Left kidney (tissue), 2 donors: Measurements from ENCODE around the gene PEX7. TPM values are rescaled to one million over a fixed set of nuclear protein-coding genes. Genes with fewer than 3 reads are reported as not detected.
"Not testable (repeated sequence)": the region's sequence is repeated elsewhere in the genome, so short reads cannot be mapped to it uniquely, and the experiment has no call there.

ENCODE experiments used
- DNase-seq: peaks from one replicate; pipeline ENCODE4 v3.0.0-alpha.2; 2013
- polyA plus RNA-seq: library from polyadenylated mRNA; unstranded; fragments of 120-200 nt; gene quantifications from one replicate; pipeline ENCODE4 v1.2.1, GENCODE V29; 2013; ENCODE audit not compliant: insufficient read length

The PEX7 gene
- polyA plus RNA-seq, 1 donor: 12.0 TPM

GRCh38 chr6:136952714-136953260, 130.4 kb downstream of the PEX7 start:
- no peak for DNase-seq

DNA sequence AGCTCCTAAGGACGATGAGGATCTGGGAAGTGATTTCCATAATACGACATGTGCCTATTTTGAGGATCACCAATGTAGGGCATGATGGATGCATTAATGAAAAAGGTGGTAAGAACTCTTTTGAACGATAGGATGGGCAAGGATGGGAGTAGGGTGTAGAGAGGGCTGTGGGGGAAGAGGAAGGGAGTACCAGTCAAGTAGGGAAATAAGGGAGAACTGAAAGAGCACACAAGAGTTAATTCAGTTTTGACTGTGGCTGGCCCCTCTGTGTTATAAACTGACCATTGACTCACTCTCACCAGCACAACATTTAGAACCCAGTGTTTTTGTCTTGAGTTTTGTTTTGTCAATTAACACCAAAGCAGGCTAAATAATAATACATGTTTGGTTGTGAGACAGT, 132.7 kb downstream of the PEX7 start:
- no peak for DNase-seq

GRCh38 chr6:136956590-136957544, 134.5 kb downstream of the PEX7 start:
- DNase-seq: no peak

GRCh38 chr6:136958168-136958567, 135.8 kb downstream of the PEX7 start:
- DNase-seq: no peak

DNA sequence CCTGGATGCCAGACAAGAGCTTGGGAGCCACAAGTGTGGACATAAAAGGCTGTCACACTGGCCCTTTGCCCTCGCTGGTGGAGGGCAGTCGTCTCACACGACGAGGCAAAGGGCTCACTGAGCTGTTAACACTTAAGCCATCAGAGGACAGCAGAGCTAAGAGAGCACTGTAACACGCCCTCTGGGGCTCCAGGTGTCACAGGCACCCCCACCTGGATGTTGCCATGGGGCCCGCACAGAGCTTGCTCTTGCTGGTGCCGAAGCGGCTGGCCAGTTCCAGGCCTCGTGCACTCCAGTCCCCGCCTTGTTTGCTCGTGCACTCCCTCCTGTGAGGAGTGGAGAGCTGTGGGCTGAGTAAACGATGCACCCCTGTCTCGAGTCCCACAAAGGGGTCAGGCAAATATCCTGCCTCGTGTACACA, 137.1 kb downstream of the PEX7 start:
- DNase-seq: no peak

GRCh38 chr6:136959935-136960334, 137.5 kb downstream of the PEX7 start:
- DNase-seq: not testable (repeated sequence)

- no peak for DNase-seq
Observed at GRCh38 chr6:136960781-136961180, 138.4 kb downstream of the PEX7 start.

GRCh38 chr6:136961848-136962247, 139.5 kb downstream of the PEX7 start:
- no peak for DNase-seq

DNA sequence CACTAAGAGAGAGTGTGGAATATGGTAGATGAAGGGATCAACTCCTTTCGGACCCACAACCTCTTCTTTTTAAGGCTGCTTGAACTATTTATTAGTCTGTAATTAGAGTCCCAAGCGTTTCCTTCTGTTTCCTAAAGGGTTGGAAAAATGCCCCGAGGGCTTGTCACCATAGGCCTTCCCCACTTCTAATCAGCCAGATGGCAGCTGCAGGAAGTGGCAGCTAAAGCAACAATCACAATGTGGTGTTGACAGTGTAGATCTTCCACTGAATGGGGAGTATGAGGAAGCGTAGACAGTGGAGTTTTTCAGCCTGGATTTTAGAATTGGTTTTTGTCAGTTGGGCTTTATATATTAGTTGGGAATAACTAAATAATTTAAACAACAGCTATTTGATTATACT, 140.3 kb downstream of the PEX7 start:
- no peak for DNase-seq

- no peak for DNase-seq
Observed at GRCh38 chr6:136963259-136963658, 140.9 kb downstream of the PEX7 start.

Other genes starting within 250 kb of the PEX7 start
- 7.4 TPM for gene MAP3K5, start 30.1 kb upstream of the PEX7 start, polyA plus RNA-seq
- gene SLC35D3, start 99.7 kb downstream of the PEX7 start, polyA plus RNA-seq: not detected
- 2.1 TPM for gene IL20RA, start 222.4 kb downstream of the PEX7 start, polyA plus RNA-seq